Brain pericyte (primary cell): ENCODE measurements around the gene ADAT1.
"Not testable (repeated sequence)": the region's sequence is repeated elsewhere in the genome, so short reads cannot be mapped to it uniquely, and the experiment has no call there.

ENCODE experiments used
- DNase-seq: peaks from one replicate; pipeline ENCODE4 v3.0.0-alpha.2; 2012; ENCODE audit warnings: low read depth, low spot score

Gene ADAT1

DNA sequence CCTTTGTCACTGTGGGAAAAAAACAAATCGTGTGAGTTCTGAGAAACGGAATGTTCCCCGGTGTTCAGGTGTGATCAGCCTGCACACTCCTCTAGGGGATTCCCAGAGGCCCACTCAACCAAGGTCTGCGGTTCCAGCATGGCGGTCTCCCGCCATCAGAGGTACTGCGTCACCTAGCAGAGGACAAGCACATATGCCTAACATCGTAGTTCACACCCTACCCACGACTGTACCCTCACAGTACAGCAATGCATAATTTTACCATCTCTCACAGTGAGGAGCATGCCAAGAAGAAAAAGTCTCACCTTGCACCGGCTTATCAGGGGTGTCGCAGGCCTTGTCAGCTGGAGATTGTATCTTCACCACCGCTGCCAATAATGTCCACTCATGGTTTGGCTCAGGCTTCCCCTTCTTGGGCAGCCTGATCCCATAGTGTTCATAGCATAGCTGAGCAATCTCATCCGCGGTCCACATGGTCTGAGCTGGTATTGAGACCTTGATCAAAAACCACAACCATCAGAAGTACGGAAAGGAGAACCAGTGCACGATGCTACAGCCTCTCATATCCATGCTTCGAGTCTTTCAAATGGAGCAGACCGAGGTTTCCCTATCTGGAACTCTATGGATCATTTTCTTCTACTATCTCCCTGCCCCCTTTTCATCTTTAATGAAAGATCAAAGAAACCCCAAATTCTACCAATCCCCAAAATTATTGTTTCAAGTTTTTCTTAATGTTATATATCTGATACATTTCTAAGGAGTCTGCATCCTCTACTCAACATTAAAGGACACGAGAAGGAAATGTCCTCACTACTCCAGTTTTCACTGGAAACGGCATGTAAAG lies 2.5 kb downstream of the ADAT1 start:
- DNase-seq = no peak

DNA sequence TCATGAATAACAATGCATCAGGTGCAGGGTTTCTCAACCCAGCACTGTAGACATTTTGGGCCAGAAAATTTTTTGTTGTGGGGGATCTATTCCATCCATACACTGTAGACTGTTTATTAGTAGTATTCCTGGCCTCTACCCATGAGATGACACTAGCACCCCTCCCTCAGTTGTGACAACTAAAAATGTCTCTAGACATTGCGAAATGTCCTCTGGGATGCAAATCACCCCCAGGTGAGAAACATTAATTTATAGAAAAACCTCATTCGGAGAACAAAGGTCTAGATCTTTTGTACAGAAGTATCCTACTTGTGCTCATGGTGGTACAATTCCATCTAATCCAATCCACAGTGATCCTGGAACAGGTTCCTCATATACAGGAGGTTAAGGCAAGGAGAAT lies 4.3 kb downstream of the ADAT1 start:
- no peak for DNase-seq

DNA sequence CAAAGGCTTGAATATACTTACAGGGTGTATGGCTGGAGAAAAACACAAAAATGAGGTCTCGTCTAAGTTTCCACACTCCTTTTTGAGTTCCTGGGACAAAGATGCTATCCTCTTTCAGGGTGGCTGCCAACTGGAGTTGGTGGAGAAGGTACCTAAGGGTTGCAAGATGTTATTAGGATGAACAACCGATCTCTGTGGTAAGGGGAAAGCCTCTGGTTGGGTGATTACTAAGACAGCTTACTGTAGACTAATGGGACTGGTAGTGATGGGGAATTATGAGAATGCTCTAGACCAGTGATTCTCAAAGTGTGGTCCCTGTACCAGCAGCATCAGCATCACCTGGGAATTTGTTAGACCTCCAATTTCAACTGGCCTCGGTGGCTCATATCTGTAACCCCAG lies 6.0 kb downstream of the ADAT1 start:
- DNase-seq = no peak

DNA sequence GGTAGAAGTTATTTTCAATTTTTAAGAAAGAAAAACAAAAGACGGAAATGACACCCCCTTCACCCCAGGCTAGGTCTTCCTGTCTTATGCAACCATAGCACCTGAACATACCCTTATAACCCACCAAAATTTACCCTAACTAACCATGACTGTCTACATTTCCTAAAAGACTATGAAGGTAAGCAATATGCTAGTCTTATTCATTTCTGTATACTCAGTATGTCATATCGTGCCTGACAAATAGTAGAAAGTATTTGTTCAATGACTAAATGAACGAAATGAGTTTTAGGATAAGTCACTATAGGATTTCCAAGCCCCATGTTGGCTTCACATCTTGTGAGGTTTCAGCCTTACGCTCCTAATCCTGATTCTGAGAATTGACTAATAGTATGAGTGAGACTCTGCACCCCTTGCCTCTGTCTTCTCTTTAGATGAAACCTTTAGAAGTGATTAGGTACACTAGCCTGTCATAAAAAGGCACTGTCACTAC lies 6.5 kb downstream of the ADAT1 start:
- DNase-seq = no peak

DNA sequence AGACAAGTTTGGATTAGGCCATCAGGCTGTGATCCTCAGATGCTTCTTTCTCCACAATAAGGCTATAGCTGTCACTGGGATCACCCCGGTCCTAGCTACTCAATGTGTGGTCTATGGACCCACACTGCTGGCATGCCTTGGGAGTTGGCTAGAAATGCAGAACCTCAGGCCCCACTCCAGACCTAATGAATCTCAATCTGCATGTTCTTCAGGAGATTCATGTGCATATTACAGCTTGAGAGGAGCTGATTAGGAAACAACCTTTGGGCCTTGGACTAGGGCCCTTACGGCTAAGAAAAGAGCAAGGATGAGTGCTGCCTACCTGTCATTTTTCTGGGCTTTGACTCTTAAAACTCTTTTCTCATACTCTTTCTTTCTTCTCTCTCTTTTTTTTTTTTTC lies 7.5 kb downstream of the ADAT1 start:
- DNase-seq = no peak

DNA sequence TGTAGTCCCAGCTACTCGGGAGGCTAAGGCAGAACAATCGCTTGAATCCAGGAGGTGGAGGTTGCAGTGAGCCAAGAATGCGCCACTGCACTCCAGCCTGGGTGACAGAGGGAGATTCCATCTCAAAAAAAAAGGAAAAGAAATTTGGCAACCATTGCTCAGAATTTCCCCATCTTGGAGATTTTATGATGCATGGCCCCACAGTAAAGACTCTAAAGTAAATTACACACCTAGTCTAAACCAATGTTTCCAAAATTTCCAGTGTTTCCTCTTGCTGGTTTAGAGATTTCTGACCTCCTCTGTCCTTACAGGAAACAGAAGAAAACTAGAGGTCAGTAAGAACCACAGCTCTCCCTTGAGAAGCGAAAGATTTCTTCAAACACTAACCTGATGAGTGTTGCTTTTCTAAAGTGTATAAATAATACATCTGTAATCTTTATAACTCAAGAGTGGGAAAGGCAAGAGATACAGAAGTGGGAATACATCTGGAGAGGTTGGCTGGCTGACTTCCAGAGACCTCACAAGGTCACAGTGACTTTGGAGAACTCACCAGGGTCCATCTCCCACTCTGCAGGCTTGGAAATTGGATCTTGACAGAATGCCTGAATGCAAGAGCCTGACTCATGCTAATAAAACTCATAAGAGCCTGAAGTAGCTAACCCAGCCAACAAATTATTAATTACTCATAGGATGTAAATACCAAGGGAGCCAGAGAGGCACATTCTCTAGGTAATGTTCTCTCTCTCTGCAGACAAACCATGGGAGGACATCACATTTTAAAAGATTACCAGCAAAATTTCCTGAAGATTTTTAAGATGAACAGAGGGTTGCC lies 8.8 kb downstream of the ADAT1 start:
- no peak for DNase-seq

DNA sequence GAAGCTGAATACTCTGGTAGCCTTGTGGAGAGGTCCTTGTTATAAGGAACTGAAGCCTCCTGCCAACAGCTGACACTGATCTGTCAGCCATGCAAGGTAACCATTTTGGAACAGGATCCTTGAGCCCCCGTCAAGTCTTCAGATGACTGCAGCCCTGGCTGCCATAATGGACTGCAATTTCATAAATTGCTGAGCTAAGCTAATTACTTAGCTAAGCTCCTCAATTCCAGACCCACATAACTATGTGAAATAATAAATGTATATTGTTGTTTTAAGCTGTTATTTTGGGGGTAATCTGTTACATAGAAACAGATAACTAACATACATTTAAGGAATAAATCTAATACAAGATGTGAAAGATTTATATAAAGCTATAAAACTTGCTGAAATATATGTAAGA lies 16.6 kb downstream of the ADAT1 start:
- DNase-seq = no peak

DNA sequence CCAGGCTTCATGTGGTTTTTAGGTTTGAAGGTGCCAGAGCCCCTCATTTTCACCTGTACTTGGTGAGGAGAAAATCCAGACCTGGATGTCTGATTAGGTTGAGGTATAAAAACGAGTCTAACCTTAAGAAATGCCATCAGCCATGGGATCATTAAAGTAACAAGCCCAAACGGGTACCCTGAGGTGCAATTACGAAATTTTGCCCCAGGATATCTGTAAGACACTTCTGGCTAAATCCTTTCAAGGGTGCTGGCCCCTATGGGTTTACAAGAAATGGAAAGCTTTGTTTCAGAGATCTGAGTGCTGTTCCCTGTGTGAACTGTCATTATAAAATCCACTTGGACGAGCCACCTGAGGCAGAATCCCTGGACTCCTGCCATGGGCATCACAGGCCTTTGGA lies 19.8 kb downstream of the ADAT1 start:
- no peak for DNase-seq

DNA sequence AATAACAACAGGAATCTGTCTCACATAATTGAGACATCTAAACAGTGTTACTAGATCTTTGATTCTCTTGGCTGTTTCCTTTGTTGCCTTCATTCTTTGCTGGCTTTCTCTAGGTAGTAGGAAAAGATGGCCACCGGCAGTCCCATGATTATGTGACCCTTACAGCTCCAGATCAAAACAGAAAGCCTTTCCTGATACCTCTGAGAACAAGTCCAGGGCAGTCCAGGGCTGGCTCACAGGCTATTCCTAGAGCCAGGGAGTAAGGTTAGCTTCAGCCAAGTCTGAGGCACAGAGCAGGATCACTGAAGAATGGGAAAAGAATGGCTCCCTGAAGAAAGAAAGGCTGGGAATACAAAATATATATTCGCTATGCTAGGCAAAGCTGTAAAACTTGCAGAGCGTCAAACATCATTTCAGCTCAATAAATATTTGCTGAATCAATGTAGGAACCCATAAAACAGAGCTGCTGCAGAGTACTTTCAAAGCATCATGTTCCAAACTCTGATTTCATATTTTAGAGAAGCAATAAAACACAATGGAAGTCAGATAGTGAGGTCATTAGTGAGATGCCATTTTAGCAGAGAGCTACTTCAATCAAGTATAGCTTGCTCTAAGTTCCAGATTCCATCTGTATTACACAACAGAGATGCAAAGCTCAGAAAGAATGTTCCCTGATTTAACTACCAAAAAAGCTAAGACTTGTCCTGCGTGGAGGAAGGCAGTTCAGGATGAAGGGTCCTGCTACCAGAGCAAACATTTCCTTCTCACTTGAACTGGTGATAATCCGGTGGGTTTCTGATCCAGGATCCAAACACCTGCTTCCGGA lies 23.4 kb downstream of the ADAT1 start:
- no peak for DNase-seq

DNA sequence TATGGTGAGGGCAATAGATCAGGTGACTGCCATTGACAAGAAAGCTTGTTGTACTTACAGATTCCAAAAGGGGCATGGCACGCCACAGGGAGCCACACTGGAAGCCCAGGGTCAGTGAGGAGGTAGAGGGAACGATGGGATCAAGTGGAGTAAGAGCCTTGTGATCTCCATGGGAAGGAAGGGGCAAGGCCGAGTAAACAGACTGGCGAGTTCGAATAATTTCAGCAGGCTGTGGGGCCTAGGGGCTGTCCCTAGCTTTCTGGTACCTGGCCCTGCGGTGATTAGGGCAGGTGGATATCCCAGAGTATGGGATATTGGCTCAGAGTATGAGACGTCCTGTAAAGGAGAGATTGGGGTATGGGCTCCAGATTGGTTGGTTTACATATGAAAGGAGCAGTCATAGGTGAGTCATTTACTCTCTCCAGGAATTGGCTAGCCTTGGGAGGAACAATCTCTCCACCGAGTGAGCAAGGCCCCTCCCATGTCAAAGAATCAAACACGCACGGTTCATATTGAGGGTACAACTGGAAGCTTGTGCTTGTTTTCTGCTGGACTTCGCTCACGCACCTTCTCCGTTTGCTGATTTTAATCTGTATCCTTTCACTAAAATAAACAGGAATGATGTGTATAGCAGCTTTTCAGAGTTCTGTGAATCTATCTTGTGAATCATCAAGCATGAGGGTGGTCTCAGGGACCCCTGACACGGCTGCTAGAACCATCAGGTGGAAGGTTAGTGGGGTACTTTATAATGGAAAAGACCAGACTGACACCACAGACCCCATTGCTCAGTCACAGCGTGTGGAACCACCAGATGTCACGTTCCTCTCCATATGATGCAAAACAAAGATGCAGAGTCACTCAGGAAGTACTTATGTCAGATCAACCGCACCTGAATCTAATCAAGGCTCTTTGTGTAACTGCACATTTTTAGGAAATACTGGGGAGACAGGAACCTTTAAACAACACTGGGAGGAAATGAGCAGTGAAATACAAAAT lies 29.0 kb downstream of the ADAT1 start:
- no peak for DNase-seq

DNA sequence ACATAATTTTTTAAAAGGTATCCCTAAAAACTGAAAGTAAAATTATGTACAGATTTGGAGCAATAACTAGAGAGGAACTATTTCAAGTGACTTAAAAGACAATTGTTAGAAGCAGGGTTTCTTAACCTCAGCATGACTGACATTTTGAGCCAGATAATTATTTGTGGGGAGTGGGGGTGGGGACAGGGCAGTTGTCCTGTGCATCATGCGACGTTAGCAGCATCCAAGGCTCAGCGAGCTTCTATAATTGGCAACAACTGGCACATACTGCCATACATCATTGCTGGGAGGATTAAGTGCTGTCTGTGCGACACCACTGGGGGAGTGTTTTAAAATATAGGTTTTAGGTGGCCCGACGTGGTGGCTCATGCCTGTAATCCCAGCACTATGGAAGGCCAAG lies 29.8 kb downstream of the ADAT1 start:
- DNase-seq = no peak

DNA sequence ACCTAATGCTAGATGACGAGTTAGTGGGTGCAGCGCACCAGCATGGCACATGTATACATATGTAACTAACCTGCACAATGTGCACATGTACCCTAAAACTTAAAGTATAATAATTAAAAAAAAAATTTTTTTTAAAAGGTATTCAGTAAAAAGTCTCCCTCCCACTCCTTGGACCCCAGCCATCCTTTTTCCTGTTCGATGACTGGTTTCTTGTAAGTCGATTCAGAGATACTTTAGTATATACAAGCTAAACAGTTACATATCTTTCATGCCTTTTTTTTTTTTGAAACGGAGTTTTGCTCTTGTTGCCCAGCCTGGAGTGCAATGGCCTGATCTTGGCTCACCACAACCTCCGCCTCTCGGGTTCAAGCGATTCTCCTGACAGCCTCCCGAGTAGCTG lies 31.2 kb downstream of the ADAT1 start:
- not testable (repeated sequence) for DNase-seq

DNA sequence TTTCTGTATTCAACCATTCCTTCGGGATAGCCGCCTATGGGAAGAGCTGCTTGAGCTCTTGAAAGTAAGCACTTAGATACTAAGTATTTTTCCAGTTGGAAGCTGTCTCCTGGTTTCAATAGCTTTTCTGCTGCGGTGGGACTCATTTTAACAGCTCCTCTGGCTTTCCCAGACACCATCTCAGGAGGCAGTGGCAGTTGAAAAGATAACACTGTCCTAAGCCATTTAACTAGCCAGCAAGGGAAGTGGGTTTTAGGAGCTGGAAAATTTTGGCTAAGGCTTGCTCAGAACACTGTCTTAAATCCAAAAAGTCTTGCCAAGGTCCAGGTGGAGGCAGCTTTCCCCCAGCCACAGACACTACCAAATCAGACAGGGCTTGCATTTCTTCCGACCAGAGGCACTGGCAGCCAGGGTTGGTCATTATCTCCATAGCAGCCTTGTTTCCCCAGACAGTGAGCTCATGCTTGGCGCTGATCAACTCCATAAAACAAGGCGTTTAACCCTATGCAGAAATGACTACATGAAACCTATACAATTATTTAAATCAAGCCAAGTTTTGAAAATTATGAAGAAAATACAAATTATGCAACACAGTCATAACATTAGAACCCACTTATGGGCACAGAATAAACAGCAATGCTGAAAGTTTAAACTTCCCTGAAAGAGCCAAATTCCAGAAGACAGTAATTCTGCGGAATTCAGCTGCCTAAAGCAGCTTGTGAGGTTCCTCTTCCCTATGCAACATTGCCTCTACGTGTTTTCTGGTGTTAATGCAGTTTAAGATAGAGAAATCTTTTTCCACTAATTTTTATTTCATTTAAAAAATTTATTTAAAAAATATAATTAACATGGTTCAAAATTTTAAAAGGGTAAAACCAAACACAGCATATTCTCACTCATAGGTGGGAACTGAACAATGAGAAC lies 31.9 kb downstream of the ADAT1 start:
- no peak for DNase-seq

DNA sequence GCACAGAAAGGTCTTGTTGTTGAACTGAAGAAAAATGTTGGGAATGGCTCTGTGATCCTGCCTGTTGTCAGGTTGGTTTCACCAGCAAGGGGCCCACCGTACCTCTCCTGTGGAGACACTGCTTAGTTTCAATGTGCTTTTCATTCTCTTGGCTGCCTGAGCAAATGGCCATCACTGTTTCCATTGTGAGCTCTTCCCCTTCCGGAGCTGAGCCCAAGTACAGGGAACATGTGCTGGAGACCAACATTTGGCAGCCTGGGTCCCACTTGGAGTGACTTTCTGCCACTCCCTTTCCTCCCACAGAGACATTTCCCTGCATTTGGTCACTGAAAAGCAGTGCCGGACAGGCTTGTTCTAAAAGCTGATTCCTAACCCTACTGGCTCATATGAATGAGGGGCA lies 33.8 kb downstream of the ADAT1 start:
- no peak for DNase-seq

DNA sequence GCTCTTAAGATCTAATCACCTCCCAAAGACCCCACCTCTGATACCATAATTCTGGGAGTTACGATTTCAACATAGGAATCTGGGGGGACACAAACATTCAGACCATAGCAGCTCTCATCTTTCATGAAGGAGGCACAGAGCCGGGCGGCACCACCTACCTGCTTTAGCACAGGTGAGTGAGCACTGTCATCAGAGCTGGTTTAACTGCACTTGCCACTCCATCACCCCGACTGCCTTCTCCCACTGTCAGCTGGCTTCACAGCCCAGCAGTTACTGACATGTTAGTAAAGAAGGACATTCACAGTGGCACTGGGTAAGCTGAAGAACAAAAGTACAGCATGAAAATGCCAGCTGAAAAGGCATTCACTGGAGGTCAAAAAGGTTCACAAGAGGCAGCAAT lies 34.4 kb downstream of the ADAT1 start:
- no peak for DNase-seq

DNA sequence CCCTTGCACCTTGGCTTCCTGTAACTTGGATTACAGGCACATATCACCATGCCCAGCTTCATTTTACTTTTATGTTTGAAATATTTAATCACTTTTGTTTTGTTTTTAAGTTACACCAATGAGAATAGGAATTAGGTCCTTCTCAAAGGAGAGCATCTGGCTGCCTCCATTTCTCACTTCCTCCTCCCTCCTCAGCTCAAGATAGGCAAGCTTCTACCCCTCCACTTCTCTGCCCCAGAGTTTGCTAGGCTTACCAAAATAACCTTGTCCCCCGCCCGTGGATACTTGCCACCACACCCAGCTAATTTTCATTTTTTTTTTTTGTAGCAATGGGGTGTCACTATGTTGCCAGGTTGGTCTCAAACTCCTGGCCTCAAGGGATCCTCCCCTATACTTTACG lies 39.0 kb downstream of the ADAT1 start:
- no peak for DNase-seq

DNA sequence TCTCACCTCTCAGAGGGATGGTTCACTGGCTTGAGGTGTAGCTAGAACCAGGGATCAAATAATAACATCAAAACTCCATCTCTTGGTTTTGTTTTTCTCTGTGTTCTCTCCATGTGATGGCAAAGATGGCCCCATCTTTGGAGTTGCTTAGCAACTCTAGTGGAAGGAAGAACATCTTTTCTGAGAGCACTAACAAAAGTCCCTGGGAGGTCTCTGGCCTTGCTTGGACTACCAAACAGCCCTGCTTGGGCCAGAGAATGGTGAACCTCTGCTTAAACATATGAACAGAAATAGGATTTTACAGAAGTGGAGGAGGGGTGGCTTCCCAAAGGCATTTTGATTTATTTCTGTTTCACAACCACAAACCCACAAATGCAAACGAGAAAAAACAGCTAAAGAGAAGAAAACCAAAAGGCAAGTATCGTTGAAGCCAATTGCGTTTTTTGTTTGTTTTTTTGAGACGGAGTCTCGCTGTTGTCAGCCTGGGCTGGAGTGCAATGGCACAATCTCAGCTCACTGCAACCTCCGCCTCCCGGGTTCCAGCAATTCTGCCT lies 43.7 kb downstream of the ADAT1 start:
- no peak for DNase-seq

DNA sequence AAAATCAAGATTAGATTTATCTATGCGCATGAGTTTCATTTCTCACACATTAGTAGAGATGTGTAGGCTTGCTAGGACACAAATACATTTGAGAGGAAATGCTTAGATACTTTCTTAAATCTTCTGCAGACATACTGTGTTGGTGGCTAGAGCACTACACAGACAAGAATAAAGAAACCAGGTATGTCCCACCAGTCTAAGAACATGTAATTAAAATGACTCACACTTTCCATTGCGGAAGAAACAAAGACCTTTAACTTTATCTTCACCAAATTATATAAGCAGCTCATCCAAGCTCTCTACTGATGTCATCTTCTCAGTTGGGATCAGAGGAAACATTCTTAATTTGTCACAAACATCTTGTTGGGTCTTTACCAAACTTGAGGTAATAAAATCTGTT lies 44.4 kb downstream of the ADAT1 start:
- no peak for DNase-seq

DNA sequence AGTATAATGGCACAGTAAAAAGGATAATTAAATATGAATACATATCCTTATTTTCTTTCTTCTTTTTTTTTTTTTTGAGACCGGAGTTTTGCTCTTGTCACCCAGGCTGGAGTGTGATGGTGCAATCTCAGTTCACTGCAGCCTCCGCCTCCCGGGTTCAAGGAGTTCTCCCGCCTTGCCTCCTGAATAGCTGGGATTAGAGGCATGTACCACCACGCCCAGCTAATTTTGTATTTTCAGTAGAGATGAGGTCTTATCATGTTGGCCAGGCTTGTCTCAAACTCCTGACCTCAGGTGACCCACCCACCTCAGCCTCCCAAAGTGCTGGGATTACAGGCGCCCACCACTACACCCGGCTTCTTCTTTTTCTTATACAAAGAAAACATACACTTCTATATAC lies 44.9 kb downstream of the ADAT1 start:
- DNase-seq = no peak
